Measurements from ENCODE around the gene ALPK3.

The ALPK3 gene

DNA sequence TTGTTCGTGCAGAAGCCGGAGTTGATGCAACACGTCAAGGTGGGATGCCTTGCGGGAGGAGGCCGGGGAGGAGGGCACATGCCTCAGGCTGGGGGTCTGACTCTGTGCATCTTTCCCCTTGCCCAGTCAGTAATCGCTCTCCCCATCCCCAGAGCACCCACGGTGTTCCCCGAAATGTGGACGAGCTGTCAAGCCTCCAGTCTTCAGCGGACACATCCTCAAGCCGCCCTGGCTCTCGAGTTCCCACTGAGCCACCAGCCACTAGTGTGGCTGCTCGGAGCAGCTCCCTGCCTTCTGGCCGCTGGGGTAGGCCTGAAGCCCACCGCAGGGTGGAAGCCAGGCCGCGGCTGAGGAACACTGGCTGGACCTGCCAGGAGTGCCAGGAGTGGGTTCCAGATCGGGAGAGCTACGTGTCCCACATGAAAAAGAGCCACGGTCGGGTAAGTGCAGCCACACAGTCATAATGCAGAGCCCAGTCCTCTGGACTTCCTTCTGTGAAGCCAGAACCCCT is 18.7 kb upstream of the ALPK3 start:
- no peak for DNase-seq

DNA sequence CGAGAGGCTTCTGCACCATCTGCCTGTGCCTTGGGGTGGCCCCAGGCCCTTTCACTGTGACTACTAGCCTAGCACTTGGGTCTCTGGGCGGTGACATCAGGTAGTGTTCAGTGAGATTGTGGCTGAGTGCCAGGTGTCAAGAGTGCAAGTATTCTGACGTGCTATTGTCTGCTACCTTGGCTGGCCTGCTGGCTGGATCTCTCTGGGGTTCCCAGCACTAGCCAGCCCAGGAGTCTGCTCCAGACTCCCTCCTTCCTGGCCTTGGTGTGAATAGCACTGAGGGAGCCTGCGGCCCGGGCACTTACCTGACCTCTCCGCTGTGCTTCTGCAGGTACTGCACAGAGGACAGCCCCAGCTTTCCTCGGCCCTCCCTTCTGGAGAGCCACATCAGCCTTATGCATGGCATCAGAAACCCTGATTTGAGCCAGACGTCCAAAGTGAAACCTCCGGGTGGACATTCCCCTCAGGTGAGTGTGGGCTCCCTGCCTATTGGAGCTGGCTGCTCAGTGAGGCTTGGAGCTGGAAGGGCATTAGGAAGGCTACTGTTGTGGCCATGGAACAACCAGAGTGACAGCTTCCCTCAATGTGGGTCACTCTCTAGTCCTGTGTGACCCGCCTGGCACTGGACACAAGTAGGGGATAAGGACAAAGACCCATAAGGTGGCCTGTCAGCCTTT is 17.5 kb upstream of the ALPK3 start:
- DNase-seq: no peak

GRCh38 chr15:84800365-84800806 is 16.8 kb upstream of the ALPK3 start:
- no peak for DNase-seq

DNA sequence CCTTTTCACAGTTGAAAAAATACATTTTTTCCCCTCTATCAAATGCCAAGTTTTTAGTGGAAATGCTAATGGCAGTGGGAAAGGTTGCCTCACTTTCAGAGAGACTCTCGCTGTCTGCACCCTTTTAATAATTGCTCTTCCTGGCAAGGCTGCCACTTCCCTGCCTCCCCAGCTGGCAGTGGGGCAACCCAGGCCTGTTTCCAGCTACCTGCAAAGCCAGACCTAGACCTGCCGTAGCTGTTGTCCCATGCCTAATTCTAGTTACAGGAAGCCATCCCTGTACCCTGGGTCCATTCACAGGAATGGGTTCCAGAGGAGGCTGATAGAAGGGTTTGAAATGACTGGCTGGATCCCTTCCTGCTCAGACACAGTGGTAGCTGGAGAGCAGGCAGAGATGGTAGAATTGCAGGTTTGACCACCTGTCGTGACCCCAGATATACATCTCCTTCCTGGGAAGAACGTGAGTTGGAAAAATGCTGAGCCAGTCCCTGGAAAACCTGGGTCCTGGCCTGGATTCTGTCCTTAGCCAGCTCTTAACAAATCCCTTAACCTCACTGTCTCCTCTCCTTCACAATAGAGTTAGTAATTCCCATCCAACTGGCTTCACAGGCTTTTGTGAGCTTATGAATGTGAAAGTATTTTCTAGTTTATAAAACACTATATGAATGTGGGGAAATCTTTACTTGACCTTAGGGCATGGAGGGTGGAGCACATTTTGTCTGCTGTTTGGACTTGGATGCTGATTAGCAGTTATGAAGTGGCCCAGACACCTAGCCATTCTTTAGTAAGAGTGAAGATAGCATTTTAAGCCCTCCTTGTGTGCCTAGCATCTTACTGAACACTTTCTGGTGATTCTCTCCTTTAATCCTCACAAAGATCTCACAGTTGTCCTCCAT is 12.9 kb upstream of the ALPK3 start:
- no peak for DNase-seq

- DNase-seq: no peak
These were observed 11.9 kb upstream of the ALPK3 start for GRCh38 chr15:84805221-84805620.

- no peak for DNase-seq
These were observed 9.9 kb upstream of the ALPK3 start for GRCh38 chr15:84807228-84807627.

- peak in 1 of 2 experiments; percentile 11 for DNase-seq
These were observed 6.9 kb upstream of the ALPK3 start for GRCh38 chr15:84810073-84810840.

GRCh38 chr15:84811151-84811550 is 6.0 kb upstream of the ALPK3 start:
- no peak for DNase-seq

- DNase-seq: no peak
These were observed 5.3 kb upstream of the ALPK3 start for GRCh38 chr15:84811828-84812227.

GRCh38 chr15:84812842-84813241 is 4.3 kb upstream of the ALPK3 start:
- DNase-seq: no peak

DNA sequence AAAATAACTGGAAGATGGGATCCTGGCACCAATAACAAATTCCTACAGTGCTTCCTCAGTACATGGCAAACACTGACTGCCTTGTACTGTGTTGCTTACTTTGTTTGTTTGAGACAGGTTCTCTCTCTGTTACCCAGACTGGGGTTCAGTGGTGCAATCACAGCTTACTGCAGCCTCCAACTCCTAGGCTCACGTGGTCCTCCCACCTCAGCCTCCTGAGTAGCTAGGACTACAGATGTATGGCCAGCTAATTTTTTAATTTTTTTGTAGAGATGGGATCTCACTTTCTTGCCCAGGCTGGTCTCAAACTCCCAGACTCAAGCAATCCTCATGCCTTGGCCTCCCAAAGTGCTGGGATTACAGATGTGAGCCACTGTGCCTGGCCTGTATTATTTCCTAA is 3.7 kb upstream of the ALPK3 start:
- no peak for DNase-seq

DNA sequence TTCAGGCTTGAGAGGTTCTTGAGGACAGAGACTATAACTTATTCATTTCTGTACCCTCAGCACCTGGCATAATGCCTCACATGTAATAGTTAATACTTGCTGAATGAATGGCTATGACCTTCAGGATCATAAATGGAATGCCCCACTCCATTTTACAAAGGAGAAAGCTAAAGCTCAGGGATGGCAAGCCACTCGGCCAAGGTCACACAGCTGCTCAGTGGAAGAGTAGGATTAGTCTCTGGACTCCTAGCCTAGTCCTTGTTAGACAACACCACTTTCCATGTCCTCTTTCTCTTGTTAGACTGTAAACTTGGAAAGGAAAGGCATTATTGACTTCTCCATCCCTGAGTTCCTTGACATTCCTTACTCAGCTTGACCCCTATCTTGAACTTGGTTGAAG is 3.2 kb upstream of the ALPK3 start:
- DNase-seq: no peak

- DNase-seq: no peak
These were observed 2.2 kb upstream of the ALPK3 start for GRCh38 chr15:84814916-84815315.

GRCh38 chr15:84817466-84818081 is 418 bp downstream of the ALPK3 start:
- no peak for DNase-seq

GRCh38 chr15:84818261-84819131 is 1.3 kb downstream of the ALPK3 start:
- DNase-seq: peak in 1 of 2 experiments; percentile 12

DNA sequence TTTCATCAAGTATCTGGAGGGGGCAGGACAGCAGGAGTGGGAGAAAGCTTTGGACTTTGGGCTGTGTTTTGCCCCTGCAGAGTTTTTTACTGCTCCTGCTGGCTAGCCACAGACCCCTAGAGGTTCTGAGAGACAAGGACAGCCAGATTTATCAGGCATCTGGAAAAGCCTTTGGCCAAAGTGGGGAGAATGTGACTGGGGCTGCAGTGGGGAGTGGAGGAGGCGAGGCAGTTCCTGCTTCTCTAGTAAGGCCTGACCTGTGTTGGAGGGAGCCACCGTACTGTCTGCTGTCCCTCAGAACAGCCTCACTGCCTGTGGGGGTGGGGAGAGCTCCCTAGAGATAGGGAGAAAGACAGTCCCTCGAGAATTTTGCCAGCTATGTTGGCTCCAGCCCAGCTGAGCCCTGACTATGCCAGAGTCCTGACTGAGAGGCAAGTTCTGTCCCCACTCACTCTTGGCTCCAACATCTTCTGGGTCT is 2.2 kb downstream of the ALPK3 start:
- no peak for DNase-seq

- no peak for DNase-seq
These were observed 2.6 kb downstream of the ALPK3 start for GRCh38 chr15:84819791-84820190.

DNA sequence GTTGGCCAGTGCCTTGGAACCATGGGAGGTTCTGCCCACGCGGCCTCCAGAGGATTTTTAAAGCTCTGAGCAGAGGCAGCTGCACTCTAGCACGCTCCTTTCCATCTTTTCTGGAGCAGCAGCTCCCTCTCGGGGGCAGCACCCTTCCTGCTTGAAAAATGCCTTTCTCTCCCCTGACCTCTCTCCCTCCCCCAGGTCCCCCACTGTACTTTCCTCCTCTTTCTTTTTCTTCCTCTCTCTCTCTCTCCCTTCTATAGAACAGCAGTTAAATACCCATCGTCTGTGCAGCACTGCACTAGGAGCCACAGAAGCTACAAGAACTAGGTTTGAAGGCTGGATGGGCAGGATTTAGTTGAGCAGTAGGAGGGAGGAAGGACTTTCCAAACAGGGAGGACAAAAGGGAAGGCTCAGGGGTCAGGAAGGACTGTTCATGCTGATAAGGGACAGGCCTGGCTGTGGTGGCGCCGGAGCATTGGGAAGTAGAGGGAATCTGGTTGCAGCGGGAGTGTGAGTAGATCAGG is 4.4 kb downstream of the ALPK3 start:
- no peak for DNase-seq

DNA sequence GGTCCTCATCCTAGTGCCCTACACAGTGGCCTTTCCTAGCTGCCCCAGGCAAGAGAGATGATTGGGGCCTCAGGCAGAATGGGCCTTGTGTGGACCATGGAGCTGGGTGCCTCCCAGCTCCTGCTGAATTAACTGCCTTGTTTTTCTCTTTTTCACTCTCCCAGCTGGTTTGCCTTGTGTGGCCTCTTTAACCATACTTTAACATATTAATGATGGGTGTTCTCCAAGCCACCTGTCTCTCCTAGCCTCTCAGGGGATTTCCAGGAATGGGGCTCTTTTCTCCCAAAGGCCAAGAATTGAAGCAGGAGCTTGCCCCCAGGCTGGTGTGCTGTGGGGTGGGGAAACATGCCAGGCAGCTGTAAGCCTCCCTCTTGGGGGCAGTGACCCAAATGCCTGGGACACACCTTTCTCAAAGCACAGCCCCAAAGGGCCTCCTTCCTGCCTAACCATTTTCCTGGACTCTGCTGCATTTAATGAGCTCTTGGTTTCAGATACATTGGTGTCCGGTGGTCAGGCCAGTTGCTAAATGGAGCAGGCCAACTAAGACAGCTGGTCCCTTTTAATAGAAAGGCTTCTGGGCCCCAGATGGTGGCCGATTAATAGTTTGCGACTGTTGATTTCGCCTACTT is 5.6 kb downstream of the ALPK3 start:
- peak; percentile 64 to 89 for DNase-seq

GRCh38 chr15:84823282-84823878 is 6.2 kb downstream of the ALPK3 start:
- DNase-seq: peak in 1 of 2 experiments; percentile 49

Data from NCI-H524 (cell line).